Uterus (tissue), 2 donors: ENCODE results near the gene PEMT.

ENCODE experiments used
- POLR2A ChIP-seq, 2 donors: fragments of 450-650 bp; IDR thresholded peaks; one replicate each; pipeline ENCODE4 v1.6.1; 2016; ENCODE audit warnings: antibody characterized with exemption in 2 of 2, mild to moderate bottlenecking in 1 of 2, moderate library complexity in 1 of 2
- TF ChIP-seq, protein P1 (sequence below), 4 experiments: fragments of 200-600 bp in 2 of 4; fragments of 450-650 bp in 2 of 4; sonication (generic) in 2 of 4; IDR thresholded peaks; one replicate each; pipeline ENCODE4 v1.5.1; 2016 to 2019; ENCODE audit warnings: antibody characterized with exemption in 4 of 4, mild to moderate bottlenecking in 2 of 4, moderate library complexity in 1 of 4

DNA sequence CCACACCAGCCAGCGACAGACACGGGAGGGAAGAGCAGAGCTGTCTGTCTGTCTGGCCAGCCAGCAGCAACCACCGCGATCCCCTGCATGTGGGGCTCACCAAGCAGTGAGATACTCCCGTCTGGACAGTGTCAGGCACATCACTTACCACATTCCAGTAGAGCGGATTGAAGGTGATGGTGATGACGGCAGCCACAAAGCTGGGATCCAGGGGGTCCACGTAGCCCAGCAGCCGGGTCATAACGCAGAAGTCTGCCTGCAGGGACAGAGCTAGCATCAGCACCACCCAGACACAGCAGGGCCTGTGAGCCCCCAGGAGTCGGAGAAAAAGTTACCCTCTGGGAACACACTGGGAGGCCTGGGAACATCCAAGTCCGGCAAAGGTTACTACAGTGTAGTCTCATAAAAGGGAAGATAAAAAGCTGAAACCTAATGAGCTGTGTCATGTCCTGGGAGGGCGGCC is 14.7 kb downstream of the PEMT start:
- TF ChIP-seq, protein P1, sequence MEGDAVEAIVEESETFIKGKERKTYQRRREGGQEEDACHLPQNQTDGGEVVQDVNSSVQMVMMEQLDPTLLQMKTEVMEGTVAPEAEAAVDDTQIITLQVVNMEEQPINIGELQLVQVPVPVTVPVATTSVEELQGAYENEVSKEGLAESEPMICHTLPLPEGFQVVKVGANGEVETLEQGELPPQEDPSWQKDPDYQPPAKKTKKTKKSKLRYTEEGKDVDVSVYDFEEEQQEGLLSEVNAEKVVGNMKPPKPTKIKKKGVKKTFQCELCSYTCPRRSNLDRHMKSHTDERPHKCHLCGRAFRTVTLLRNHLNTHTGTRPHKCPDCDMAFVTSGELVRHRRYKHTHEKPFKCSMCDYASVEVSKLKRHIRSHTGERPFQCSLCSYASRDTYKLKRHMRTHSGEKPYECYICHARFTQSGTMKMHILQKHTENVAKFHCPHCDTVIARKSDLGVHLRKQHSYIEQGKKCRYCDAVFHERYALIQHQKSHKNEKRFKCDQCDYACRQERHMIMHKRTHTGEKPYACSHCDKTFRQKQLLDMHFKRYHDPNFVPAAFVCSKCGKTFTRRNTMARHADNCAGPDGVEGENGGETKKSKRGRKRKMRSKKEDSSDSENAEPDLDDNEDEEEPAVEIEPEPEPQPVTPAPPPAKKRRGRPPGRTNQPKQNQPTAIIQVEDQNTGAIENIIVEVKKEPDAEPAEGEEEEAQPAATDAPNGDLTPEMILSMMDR (IDR thresholded peaks at IDR 0.05), result no peak
- TF ChIP-seq POLR2A (IDR thresholded peaks at IDR 0.05), result no peak
